ENCODE results near the gene FOXP1. TPM values are rescaled to one million over a fixed set of nuclear protein-coding genes. Genes with fewer than 3 reads are reported as not detected.

Gene FOXP1
- total RNA-seq, 1 experiment from 2014 or later, result 75.3 TPM

DNA sequence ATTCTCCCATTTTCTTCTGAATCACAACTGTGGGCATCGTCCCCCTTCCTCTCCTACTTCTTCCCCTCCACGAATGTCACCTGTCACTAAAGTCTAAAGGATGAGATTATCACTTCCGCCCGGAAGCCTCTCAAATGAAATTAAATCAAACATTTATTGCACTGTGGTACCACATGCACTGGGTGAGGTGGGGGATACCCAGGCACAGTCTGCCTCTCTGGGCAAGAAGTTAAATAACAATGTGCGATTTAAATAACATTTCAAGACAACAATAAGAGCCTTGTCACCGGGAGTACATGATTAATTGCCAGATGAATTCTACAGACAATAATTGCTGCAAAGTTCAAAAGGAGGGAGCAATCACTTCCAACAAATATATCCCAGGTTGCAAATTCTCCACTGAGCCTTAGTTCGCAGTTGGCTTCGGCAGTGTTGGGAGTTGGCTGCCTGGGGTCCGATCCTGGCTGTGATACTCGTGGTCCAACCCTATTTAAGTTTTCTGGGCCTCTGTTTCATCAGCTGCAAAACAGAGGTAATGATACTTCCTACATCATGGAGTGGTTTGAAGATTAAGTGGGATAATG lies 77.7 kb downstream of the FOXP1 start:
- peak overlapping the region; percentile 6 to 25 (median 10); a peak in 3 of 7 replicates for H3K27ac Mint-ChIP-seq

More for the DNA sequence above, 77.7 kb downstream of the FOXP1 start:
- Histone ChIP-seq H3K27me3 (ENCODE audit: insufficient read depth, low read length) (no peaks in the 10 kb centered on the region), H2BK20ac (ENCODE audit: low read depth, low read length, poor library complexity, severe bottlenecking) (no peak overlapping the region), H3K79me2 (ENCODE audit: insufficient read depth, low read length) (no peaks in the 10 kb centered on the region), H3K14ac (ENCODE audit: insufficient read depth, low read length) (no peak overlapping the region; the same call in 1 of the 2 replicates), H2BK15ac (ENCODE audit: low read depth, low read length) (no peak overlapping the region), H3K56ac (ENCODE audit: insufficient read length, low read depth, low read length) (no peak overlapping the region), H2BK12ac (ENCODE audit: insufficient read length, low read depth, low read length) (no peak overlapping the region), H4K5ac (ENCODE audit: insufficient read length, low read depth, low read length) (no peak overlapping the region), H3K4me1 (ENCODE audit: insufficient read depth, low read length) (peaks cover 4% of the 10 kb centered on the region), H3K4me2 (ENCODE audit: insufficient read depth, insufficient read length, low read length) (no peak overlapping the region), H3K4ac (ENCODE audit: low read depth, low read length) (no peak overlapping the region), H4K20me1 (ENCODE audit: control insufficient read depth, insufficient read depth, insufficient read length) (no peaks in the 10 kb centered on the region), H3K9ac (ENCODE audit: extremely low read depth, insufficient read length, low read length) (no peak overlapping the region), H2BK120ac (ENCODE audit: low read depth, low read length, poor library complexity, severe bottlenecking) (no peak overlapping the region), H3K18ac (ENCODE audit: insufficient read length, low read depth, low read length) (no peak overlapping the region), H3K9me3 (ENCODE audit: control insufficient read depth, low read depth, low read length) (no peaks in the 10 kb centered on the region), H3K23ac (ENCODE audit: insufficient read length, low read depth, low read length) (no peak overlapping the region), H4K91ac (ENCODE audit: insufficient read length, low read depth, low read length) (no peak overlapping the region), H3T11ph (ENCODE audit: low read length) (no peak overlapping the region), H2AFZ (ENCODE audit: low read length) (no peak overlapping the region), H2BK5ac (ENCODE audit: insufficient read length, low read length) (no peak overlapping the region), H2AK5ac (ENCODE audit: insufficient read length, low read length) (no peak overlapping the region), H4K8ac (replicated peaks; ENCODE audit: insufficient read length, low read depth, low read length) (no peak overlapping the region), H3K79me1 (ENCODE audit: insufficient read depth, low read depth, low read length, poor library complexity, severe bottlenecking) (no peaks in the 10 kb centered on the region), H3K27ac (ENCODE audit: insufficient read length, low read depth, low read length) (no peak overlapping the region), H3K23me2 (ENCODE audit: insufficient read length, low read depth, low read length, poor library complexity, severe bottlenecking) (no peaks in the 10 kb centered on the region)
- Mint-ChIP-seq H3K9me3 (no peaks in the 10 kb centered on the region), H3K27me3 (ENCODE audit: low read depth) (no peaks in the 10 kb centered on the region), H3K36me3 (ENCODE audit: insufficient read depth in 1 of 3, low read depth in 3 of 3) (no peaks in the 10 kb centered on the region), H3K4me1 (peaks cover 27 to 30% of the 10 kb centered on the region in 2 experiments), H3K4me3 (no peak overlapping the region)
- no peak for DNase-seq
- TF ChIP-seq, protein P1, sequence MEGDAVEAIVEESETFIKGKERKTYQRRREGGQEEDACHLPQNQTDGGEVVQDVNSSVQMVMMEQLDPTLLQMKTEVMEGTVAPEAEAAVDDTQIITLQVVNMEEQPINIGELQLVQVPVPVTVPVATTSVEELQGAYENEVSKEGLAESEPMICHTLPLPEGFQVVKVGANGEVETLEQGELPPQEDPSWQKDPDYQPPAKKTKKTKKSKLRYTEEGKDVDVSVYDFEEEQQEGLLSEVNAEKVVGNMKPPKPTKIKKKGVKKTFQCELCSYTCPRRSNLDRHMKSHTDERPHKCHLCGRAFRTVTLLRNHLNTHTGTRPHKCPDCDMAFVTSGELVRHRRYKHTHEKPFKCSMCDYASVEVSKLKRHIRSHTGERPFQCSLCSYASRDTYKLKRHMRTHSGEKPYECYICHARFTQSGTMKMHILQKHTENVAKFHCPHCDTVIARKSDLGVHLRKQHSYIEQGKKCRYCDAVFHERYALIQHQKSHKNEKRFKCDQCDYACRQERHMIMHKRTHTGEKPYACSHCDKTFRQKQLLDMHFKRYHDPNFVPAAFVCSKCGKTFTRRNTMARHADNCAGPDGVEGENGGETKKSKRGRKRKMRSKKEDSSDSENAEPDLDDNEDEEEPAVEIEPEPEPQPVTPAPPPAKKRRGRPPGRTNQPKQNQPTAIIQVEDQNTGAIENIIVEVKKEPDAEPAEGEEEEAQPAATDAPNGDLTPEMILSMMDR (conservative IDR thresholded peaks at IDR 0.05), result no peak
- WGBS (ENCODE audit: extremely low coverage, insufficient read length, low lambda C conversion rate), result no CpG with 5 or more reads among the region's 10 CpGs

Measured in H9 (cell line).